A549 (cell line): ENCODE data around the gene SELENOT.
"Not testable (repeated sequence)": the region's sequence is repeated elsewhere in the genome, so short reads cannot be mapped to it uniquely, and the experiment has no call there.

Source experiments
- CTCF ChIP-seq: fragments of >200 bp; sonication (Bioruptor Twin); formaldehyde crosslinking; IDR thresholded peaks from 3 replicates; pipeline ENCODE4 v1.5.1; 2016
- RAD21 ChIP-seq, 2 experiments: fragments of >200 bp in 1 of 2; sonication (Bioruptor Twin) in 1 of 2; formaldehyde crosslinking in 1 of 2; IDR thresholded peaks in 1 of 2; conservative IDR thresholded peaks in 1 of 2; 2 replicates in 1 of 2; 3 replicates in 1 of 2; pipeline ENCODE4 v1.6.1; 2012 to 2018; ENCODE audit warnings: inconsistent platforms in 1 of 2

GRCh38 chr3:150622955-150623354, 19.8 kb downstream of the SELENOT start:
- TF ChIP-seq RAD21 (conservative IDR thresholded peaks at IDR 0.05 in 1 of 2, IDR thresholded peaks at IDR 0.05 in 1 of 2); CTCF: not testable (repeated sequence)
